HT1080 (cell line): ENCODE measurements around the gene TCHH. TPM values are rescaled to one million over a fixed set of nuclear protein-coding genes. Genes with fewer than 3 reads are reported as not detected.

ENCODE experiments used
- DNase-seq: peaks from one replicate; pipeline ENCODE4 v3.0.0-alpha.2; 2015; ENCODE audit warnings: low read depth
- small RNA-seq: library from RNA; depleted of rRNA; stranded (forward); fragments of <200 nt; gene quantifications from one replicate; pipeline ENCODE3, GENCODE V24; 2014
- total RNA-seq: library from RNA; depleted of rRNA; stranded (reverse); fragments of >200 nt; shearing (Covaris generic); gene quantifications from 2 replicates; pipeline ENCODE4 v1.2.3, GENCODE V29; 2014; rRNA removed

TCHH gene
- total RNA-seq, 1 experiment from 2014 or later = not detected

DNA sequence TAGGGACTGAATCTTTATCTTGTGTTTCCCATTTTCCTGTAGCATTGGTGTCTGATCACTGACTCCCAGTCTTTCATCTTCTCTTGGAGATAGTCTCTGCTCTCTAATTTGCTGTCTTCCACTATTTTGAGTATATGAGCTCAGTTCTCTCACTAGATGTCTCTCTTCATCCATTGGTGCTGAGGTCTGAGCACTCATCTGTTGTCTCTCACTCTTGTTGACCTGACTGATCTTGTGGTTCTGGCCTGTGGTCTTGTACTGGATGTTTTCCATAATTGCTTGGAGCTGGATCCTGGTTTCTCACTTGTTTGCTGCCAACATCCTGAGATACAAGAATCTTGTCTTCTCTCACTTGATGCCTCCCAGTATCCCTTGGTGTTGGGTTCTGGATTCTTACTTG lies 53.3 kb downstream of the TCHH start:
- no peak for DNase-seq

Small RNA genes within 50 kb of the gene (small RNA-seq; reads per million reads assigned to genes)
- gene SPTLC1P4 = not detected

Other genes with a start within 250 kb of the TCHH start
- gene THEM4, start 205.9 kb downstream of the TCHH start, total RNA-seq = 10.0 and 11.8 TPM in 2 replicates
- gene S100A10, start 121.6 kb downstream of the TCHH start, total RNA-seq = 218 and 367 TPM in 2 replicates
- gene S100A11, start 78.4 kb downstream of the TCHH start, total RNA-seq = 301 and 528 TPM in 2 replicates
- not detected in 2 replicates for gene TCHHL1, start 26.4 kb downstream of the TCHH start, total RNA-seq
- not detected in 2 replicates for gene RPTN, start 43.8 kb upstream of the TCHH start, total RNA-seq
- not detected in 2 replicates for gene HRNR, start 108.7 kb upstream of the TCHH start, total RNA-seq
- 0.80 and 0.88 TPM in 2 replicates for gene FLG, start 209.8 kb upstream of the TCHH start, total RNA-seq
- not detected in 2 replicates for gene FLG2, start 244.6 kb upstream of the TCHH start, total RNA-seq